Memory B cell (primary cell): ENCODE data around the gene GGCT.
A peak's percentile ranks its signal among the peaks of the same experiment; 100 is the strongest.

ENCODE experiments used
- ATAC-seq: fragments of 150-1000 bp; cut with Tn5 transposase; 2 replicates; pipeline ENCODE4 v1.10.0; 2021; ENCODE audit warnings: low read depth, mild to moderate bottlenecking, moderate library complexity
- DNase-seq, 2 donors: peaks; one replicate each; pipeline ENCODE4 v3.0.0; 2022; ENCODE audit warnings: low spot score in 2 of 2
- H3K27ac Mint-ChIP-seq: one replicate; pipeline ENCODE4 v1.8.0; 2022; ENCODE audit warnings: mild to moderate bottlenecking, moderate library complexity, mixed read lengths
- H3K27me3 Mint-ChIP-seq: one replicate; pipeline ENCODE4 v1.8.0; 2022; ENCODE audit warnings: mixed read lengths
- H3K36me3 Mint-ChIP-seq: one replicate; pipeline ENCODE4 v1.8.0; 2022; ENCODE audit warnings: mild to moderate bottlenecking, mixed read lengths
- H3K4me1 Mint-ChIP-seq: one replicate; pipeline ENCODE4 v1.8.0; 2022; ENCODE audit warnings: mixed read lengths
- H3K4me3 Mint-ChIP-seq: one replicate; pipeline ENCODE4 v1.8.0; 2022; ENCODE audit warnings: mild to moderate bottlenecking, moderate library complexity, mixed read lengths
- H3K9me3 Mint-ChIP-seq: one replicate; pipeline ENCODE4 v1.8.0; 2022; ENCODE audit warnings: mixed read lengths

GGCT gene

DNA sequence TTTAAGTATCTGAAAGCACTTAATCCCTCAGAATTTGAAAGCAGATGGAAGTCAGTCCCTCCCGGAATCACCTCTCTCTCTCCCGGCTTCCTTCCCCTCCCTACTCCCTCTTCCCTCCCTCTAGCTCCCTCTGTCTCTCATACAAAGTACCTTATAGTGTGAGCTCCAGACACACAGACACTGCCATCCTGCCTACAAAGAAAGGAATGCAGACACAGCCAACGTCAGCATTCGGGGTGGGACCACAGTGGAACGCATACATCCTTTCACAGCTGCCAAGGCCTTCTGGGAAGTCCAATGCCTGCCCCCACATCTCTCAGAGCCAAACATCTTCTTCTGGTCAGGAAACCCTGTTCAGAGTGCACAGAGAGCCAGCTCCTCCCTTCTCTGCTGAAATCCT lies 35.3 kb downstream of the GGCT start:
- H3K27ac Mint-ChIP-seq = peak overlapping the region; percentile 77
- H3K27me3 Mint-ChIP-seq = no peaks in the 10 kb centered on the region
- no peak overlapping the region for H3K4me3 Mint-ChIP-seq
- H3K9me3 Mint-ChIP-seq = no peaks in the 10 kb centered on the region
- H3K36me3 Mint-ChIP-seq = peaks cover 20% of the 10 kb centered on the region
- DNase-seq (no peak), ATAC-seq (no peak)
- peaks cover 57% of the 10 kb centered on the region for H3K4me1 Mint-ChIP-seq

- peak overlapping the region; percentile 77 for H3K27ac Mint-ChIP-seq
- ATAC-seq (no peak), DNase-seq (no peak)
- H3K4me3 Mint-ChIP-seq = no peak overlapping the region
- H3K9me3 Mint-ChIP-seq = no peaks in the 10 kb centered on the region
- peaks cover 17% of the 10 kb centered on the region for H3K36me3 Mint-ChIP-seq
- no peaks in the 10 kb centered on the region for H3K27me3 Mint-ChIP-seq
- peaks cover 57% of the 10 kb centered on the region for H3K4me1 Mint-ChIP-seq
Measured at GRCh38 chr7:30468791-30469190, 35.8 kb downstream of the GGCT start.

GRCh38 chr7:30468041-30468440 lies 36.6 kb downstream of the GGCT start:
- H3K27me3 Mint-ChIP-seq = no peaks in the 10 kb centered on the region
- peak overlapping the region; percentile 33 for H3K4me3 Mint-ChIP-seq
- H3K36me3 Mint-ChIP-seq = peaks cover 13% of the 10 kb centered on the region
- H3K27ac Mint-ChIP-seq = peak overlapping the region; percentile 77
- ATAC-seq (peak; percentile 32), DNase-seq (no peak)
- H3K9me3 Mint-ChIP-seq = no peaks in the 10 kb centered on the region
- H3K4me1 Mint-ChIP-seq = peaks cover 57% of the 10 kb centered on the region

- Mint-ChIP-seq H3K4me3 (no peak overlapping the region), H3K27me3 (no peaks in the 10 kb centered on the region), H3K4me1 (peaks cover 61% of the 10 kb centered on the region), H3K36me3 (peaks cover 7% of the 10 kb centered on the region), H3K27ac (peak overlapping the region; percentile 77), H3K9me3 (no peaks in the 10 kb centered on the region)
- DNase-seq (no peak), ATAC-seq (peak; percentile 52)
Measured at GRCh38 chr7:30467271-30467670, 37.4 kb downstream of the GGCT start.

GRCh38 chr7:30466266-30466665 lies 38.4 kb downstream of the GGCT start:
- no peak overlapping the region for H3K27ac Mint-ChIP-seq
- no peaks in the 10 kb centered on the region for H3K27me3 Mint-ChIP-seq
- H3K36me3 Mint-ChIP-seq = peaks cover 8% of the 10 kb centered on the region
- H3K4me1 Mint-ChIP-seq = peaks cover 55% of the 10 kb centered on the region
- no peak for ATAC-seq
- H3K4me3 Mint-ChIP-seq = no peak overlapping the region
- no peak for DNase-seq
- H3K9me3 Mint-ChIP-seq = no peaks in the 10 kb centered on the region

DNA sequence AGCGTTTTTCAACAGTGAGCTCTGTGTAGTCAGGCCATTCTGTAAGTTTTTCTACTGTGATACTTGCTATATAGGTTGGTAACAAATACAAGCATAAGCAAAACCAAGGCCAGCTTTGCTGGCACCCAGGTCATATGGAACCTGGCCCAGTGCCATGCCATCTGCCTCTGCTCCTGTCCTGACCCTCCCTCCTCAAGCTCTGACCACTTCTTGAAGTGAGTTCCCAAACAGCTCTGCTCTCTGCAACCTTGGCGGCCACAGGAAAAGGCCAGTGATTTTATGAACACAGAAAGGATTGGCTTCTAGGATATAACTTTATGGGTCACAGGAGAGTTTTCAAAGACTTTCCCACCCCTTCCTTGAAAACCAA lies 38.8 kb downstream of the GGCT start:
- Mint-ChIP-seq H3K9me3 (no peaks in the 10 kb centered on the region), H3K36me3 (peaks cover 8% of the 10 kb centered on the region), H3K27ac (no peak overlapping the region), H3K4me1 (peaks cover 51% of the 10 kb centered on the region), H3K4me3 (no peak overlapping the region), H3K27me3 (no peaks in the 10 kb centered on the region)
- no peak for DNase-seq
- ATAC-seq = no peak

GRCh38 chr7:30465046-30465810 lies 39.4 kb downstream of the GGCT start:
- Mint-ChIP-seq H3K27ac (peak overlapping the region; percentile 82), H3K27me3 (no peaks in the 10 kb centered on the region), H3K4me3 (no peak overlapping the region), H3K9me3 (no peaks in the 10 kb centered on the region), H3K4me1 (peaks cover 51% of the 10 kb centered on the region), H3K36me3 (peaks cover 11% of the 10 kb centered on the region)
- ATAC-seq (no peak), DNase-seq (no peak)

GRCh38 chr7:30464231-30464671 lies 40.4 kb downstream of the GGCT start:
- peak overlapping the region; percentile 37 for H3K4me3 Mint-ChIP-seq
- ATAC-seq = peak; percentile 42
- H3K27me3 Mint-ChIP-seq = no peaks in the 10 kb centered on the region
- H3K9me3 Mint-ChIP-seq = no peaks in the 10 kb centered on the region
- peak overlapping the region; percentile 82 for H3K27ac Mint-ChIP-seq
- DNase-seq = no peak
- peaks cover 11% of the 10 kb centered on the region for H3K36me3 Mint-ChIP-seq
- H3K4me1 Mint-ChIP-seq = peaks cover 45% of the 10 kb centered on the region

DNA sequence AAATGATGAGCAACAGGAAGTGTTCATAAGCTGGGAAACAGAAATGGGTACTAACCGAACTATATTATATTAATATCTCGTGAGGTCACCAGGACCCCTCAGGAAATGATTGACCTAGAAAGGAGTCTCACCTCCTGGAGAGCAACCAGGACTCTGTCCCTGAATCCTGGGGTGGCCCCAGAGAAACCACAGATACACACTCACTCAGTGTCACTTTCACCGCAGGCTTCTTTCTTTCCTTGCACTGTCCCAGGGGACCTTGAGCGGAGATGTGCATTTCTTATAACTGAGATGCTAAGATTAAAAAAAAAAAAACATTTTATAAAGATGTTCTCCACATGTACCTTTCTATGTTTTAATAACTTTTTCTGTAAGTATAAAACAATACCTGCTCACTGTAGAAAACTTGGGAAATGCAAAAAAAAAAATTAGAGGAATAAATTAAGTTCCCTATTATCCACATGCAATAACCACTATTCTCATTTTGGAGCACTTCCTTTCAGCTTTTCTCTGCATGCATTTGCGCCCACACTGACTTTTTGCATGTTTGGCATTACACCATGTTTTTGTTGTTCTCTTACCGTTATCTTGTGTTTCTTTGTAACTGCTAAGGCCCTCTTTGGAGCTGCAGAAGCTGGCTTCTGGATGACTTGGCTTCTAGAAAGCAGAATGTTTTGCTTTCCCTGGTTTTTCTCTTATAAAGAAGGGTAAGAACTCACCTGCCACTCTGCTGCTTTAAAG lies 41.1 kb downstream of the GGCT start:
- ATAC-seq = peak; percentile 69
- H3K9me3 Mint-ChIP-seq = no peaks in the 10 kb centered on the region
- peak overlapping the region; percentile 41 for H3K4me3 Mint-ChIP-seq
- peaks cover 11% of the 10 kb centered on the region for H3K36me3 Mint-ChIP-seq
- DNase-seq = no peak
- no peaks in the 10 kb centered on the region for H3K27me3 Mint-ChIP-seq
- H3K27ac Mint-ChIP-seq = no peak overlapping the region
- peaks cover 43% of the 10 kb centered on the region for H3K4me1 Mint-ChIP-seq

GRCh38 chr7:30462179-30462578 lies 42.5 kb downstream of the GGCT start:
- DNase-seq = no peak
- no peaks in the 10 kb centered on the region for H3K27me3 Mint-ChIP-seq
- H3K4me3 Mint-ChIP-seq = no peak overlapping the region
- H3K9me3 Mint-ChIP-seq = no peaks in the 10 kb centered on the region
- H3K36me3 Mint-ChIP-seq = peaks cover 14% of the 10 kb centered on the region
- ATAC-seq = no peak
- peaks cover 32% of the 10 kb centered on the region for H3K4me1 Mint-ChIP-seq
- H3K27ac Mint-ChIP-seq = no peak overlapping the region

DNA sequence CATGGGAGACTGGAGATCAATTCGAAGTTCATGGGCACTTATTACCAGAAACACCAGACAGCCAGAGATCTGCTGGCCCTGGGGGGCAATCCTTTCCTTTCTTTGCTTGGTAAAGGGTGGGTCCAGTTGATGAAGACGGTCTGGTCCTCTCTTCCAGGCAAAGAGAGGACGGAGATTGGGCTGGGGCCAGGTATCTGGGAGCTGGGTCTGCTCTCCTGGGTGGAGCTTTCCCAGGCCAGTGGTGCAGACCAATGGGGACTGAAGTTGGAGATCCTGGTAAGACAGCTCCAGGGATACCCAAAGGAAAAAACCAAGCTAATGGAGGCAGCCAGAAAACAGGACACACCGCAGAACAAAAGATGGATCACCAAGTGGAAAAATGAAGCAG lies 44.4 kb downstream of the GGCT start:
- Mint-ChIP-seq H3K9me3 (no peaks in the 10 kb centered on the region), H3K36me3 (peaks cover 19% of the 10 kb centered on the region), H3K4me1 (peaks cover 26% of the 10 kb centered on the region), H3K27ac (no peak overlapping the region), H3K4me3 (no peak overlapping the region), H3K27me3 (no peaks in the 10 kb centered on the region)
- no peak for DNase-seq
- ATAC-seq = no peak

DNA sequence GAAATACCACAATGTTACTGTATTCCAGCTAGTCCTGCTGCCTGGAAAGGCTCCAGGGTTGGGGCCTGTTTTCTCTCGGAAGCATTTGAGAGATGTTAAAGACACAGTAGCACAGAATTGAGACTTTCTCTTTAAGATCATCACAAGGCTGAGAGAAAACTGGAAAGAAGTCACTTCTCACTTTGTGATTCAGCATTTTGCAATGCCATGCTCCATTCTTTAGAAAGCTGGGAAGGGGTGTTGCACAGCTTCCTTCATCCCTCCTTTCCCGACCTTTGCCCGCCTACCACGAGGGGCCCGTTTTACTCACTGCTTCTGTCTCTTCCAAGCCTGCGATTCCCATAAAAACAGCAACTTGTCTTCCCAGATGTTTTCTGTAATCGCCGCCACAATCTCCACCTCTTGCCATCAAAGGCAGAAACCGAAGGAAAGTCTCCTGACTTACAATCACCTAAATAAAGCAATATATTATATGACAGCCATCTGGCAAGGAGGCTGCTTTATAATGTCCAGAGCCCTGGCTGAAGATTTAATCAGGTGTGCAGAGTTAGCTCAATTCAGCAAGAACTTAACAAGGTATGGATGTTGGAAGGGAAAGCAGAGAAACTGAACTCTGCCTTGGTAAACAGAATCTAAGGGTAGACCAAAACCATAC lies 44.9 kb downstream of the GGCT start:
- no peak for ATAC-seq
- Mint-ChIP-seq H3K27me3 (no peaks in the 10 kb centered on the region), H3K4me1 (peaks cover 21% of the 10 kb centered on the region), H3K9me3 (no peaks in the 10 kb centered on the region), H3K27ac (no peak overlapping the region), H3K4me3 (no peak overlapping the region), H3K36me3 (peaks cover 19% of the 10 kb centered on the region)
- DNase-seq = no peak

DNA sequence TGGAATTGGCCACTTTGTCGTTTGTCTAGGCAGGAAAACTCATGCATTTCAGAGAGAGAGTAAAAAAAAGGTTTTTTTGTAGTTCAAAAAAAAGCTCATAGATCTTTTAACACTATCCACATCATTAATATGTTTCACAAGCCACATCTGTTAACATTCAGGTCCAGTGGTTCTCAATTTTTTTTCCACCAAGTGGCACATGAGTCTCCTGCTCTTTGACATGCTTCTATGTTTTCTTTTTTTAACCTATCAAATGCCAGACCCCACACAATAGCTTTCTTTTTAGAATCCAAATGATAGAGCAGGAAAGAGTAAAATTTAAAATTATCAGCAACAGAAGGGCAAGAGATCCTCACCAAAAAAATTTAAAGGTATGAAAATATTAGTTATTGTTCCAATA lies 46.3 kb downstream of the GGCT start:
- no peak overlapping the region for H3K27ac Mint-ChIP-seq
- ATAC-seq = no peak
- H3K4me3 Mint-ChIP-seq = no peak overlapping the region
- no peak for DNase-seq
- peaks cover 20% of the 10 kb centered on the region for H3K36me3 Mint-ChIP-seq
- peaks cover 9% of the 10 kb centered on the region for H3K4me1 Mint-ChIP-seq
- no peaks in the 10 kb centered on the region for H3K27me3 Mint-ChIP-seq
- H3K9me3 Mint-ChIP-seq = no peaks in the 10 kb centered on the region

DNA sequence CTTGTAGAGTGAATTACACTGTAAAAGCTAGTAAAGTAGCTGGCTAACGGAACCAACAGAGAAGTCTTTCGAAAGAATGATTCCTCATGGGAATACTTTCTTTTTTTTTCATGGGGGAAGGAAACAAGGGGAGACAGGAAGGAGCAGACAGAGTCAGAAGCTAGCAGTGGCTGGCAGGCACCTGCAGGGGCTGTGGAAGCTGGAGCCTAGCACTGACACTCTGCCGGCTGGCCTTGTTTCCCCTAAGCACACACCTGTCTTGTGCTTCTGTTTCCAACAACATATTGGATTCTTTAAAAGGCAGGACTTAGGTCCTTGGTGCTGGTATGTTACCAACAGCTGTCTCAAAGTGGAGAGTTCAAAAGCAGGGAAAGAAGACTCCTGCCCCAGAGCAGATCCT lies 50.7 kb downstream of the GGCT start:
- peaks cover 15% of the 10 kb centered on the region for H3K36me3 Mint-ChIP-seq
- ATAC-seq = no peak
- H3K27me3 Mint-ChIP-seq = no peaks in the 10 kb centered on the region
- no peak overlapping the region for H3K4me3 Mint-ChIP-seq
- H3K27ac Mint-ChIP-seq = no peak overlapping the region
- H3K4me1 Mint-ChIP-seq = no peaks in the 10 kb centered on the region
- no peaks in the 10 kb centered on the region for H3K9me3 Mint-ChIP-seq
- no peak for DNase-seq
